ENCODE measurements around the gene SEC14L6.

SEC14L6 gene

DNA sequence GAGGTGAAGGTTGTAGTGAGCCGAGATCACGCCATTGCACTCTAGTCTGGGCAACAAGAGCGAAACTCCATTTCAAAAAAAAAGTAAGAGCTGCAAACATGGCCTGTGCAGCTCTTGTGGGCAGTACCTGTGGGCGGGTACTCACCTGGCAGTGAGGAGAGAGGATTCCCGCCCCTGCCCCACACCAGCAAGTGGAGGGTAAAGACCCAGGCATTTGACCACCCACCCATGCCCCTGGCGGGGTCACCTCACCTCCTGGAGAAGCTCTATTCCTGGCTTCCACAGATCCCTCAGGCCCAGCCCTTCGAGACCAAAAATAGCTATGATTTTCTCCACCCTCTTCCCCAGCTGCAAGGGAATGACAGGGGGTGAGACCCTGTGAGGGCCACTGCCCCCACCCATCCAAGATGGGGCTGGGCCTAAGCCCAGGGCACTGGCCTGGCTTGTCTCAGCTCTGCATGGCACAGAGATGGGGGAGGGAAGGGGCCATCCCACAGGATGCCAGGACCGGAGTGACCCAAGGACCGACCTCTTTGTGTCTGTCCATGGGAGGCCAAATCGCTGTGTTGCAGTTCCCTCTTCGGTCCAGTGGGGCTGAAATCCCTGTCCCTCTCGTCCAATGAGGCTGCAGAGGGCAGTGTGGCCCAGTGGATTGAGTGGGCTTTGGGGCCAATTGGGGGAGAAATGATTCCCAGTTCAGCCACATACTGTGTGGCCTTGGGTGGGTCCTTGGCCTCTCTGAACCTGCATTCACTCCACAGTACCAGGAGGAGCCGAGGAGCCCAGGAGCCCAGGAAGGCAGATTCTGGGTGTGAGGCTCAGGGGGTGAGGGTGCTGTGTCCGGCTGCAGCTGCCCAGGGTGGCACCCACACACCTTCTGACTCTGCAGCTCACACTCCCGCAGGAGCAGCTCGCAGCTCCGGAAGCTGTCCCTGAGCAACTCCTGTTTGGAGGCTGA lies 14.6 kb downstream of the SEC14L6 start:
- no peak for DNase-seq

DNA sequence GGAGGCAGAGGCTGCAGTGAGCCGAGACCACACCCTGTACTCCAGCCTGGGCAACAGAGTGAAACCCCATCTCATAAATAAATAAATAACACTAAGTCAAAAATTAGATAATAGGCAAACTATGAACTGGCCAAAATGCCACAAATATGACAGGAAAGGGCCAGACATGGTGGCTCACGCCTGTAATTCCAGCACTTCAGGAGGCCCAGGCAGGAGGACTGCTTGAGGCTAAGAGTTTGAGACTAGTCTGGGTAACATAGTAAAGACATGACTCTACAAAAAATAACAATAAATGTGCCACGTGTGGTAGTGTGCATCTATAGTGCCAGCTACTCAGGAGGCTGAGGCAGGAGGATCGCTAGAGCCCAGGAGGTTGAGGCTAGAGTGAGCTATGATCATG lies 19.9 kb downstream of the SEC14L6 start:
- no peak for DNase-seq

DNA sequence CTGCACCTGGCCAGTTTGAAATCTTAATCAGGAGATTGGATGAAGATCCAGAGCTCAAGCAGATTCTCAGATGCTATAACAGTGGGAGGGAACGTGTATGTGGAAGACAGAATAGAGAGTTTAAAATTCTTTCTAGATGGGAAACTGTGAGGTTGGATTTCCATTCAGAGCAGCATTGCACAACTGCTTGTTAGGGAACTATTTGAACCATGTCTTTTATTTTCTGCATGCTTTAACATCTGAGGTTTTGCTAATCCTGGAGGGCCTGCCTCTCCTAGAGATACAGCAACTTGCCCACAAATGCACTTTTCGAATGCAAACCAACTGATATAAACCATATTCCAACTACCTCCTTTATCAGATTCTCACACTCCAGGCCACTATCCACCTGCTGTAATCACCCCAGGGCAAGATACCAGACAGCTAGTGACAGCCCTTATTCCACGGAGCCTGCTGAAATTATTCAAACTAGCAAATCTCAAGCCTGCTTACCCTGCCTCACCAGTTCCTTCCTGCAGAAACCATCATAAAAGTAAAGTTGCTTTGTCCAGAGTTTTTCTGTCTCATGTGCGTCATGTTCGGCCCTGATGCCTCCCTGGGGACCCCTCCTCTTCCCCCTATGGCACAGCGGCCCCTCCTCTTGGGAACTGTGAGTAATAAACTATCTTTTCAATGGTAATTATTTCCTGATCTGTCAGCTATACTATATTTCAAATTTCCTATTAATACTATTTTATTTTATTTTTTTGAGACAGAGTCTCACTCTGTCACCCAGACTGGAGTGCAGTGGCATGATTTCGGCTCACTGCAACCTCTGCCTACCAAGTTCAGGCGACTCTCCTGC lies 22.7 kb downstream of the SEC14L6 start:
- no peak for DNase-seq

DNA sequence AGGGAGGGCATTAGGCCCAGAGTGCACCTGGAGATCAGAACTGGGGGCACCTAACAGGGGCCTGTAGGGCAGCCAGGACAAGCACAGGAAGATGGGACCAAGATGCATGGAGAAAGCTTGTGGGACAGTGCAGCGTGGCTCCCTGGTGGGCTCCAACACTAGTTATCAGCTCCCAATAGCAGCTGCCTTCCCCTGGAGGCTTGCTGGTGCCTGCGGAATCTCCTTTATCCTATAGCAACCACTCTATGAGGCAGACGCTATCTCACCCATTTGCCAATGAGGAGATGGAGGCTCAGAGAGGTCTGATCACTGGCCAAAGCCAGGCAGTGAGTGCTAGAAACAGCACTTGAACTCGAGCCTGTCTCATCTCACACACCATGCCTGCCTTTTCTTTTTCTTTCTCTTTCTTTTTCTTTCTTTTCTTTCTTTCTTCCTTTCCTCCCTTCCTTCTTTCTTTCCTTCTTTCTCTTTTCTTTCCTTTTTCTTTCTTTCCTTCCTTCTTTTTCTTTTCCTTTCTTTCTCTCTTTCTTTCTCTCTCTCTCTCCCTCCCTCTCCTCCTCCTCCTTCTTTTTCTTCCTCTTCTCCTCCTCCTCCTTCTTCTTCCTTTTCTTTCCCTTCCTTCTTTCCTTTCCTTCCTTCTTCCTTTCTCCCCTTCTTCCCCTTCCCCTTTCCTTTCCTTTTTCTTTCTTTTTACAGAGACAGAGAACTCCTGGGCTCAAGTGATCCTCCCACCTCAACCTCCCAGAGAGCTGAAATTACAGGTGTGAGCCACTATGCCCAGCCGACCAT lies 25.0 kb downstream of the SEC14L6 start:
- no peak for DNase-seq

DNA sequence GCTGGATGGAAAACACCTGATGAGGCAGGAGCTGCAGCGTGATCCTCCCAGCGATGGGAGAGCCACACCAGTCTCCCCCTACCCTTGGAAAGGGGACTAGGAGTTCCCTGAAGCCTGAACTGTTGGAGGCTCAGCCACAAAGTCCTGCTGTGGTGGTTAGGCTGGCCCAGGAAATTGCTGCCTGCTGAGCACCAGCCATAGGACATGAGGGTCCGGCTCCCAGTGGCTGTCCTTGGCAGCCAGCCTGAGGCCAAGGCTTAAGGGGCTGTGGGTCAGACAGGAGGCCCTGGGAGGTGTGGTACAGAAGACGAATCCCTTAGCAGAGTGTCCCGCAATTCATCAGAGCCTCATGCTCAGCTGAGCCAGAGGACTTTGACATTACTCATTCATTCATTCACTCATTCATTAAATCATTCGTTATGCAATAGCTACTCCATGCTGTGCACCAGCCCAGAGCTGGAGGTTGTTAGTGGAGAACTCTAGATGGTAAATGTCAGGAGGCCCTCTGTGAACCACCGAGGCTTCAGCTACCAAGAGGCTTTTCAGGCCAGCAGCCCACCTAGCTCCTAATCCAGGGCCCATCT lies 26.6 kb downstream of the SEC14L6 start:
- DNase-seq, result no peak

DNA sequence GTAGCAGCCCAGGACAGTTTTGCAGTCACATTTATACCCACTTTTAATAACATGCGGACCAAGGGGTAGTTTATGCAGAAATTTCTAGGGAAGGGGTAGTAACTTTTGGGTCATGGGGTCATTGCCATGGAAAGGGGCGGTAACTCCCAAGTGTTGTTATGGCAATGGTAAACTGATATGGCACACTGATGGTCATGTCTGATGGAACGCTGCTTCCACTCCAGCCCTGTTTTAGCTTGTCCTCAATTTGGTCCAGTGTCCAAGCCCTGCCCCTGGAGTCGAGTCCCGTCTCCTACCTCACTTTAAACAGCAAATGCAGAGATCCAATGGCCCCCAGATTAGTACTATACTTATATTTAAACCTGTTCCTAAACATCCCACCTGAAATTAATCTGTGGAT lies 29.8 kb downstream of the SEC14L6 start:
- no peak for DNase-seq

DNA sequence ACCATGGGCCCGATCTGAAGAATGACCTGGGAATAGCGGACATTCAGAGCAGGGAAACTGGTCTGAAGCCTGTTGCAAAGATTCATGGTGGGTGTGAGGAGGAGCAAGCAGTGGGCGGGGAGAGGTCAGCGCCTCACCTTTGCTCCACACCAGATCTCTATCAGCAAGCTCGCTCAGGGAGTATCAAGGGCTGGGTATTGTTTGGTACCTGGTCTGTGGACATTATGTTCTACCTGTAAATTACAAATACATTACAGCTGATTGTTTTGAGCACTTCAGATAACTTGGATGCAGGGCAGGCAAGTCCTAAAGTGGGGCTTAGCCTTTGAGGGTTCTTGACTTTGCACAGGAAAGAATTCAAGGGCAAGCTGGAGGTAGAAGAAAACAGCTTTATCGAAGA lies 30.3 kb downstream of the SEC14L6 start:
- no peak for DNase-seq

DNA sequence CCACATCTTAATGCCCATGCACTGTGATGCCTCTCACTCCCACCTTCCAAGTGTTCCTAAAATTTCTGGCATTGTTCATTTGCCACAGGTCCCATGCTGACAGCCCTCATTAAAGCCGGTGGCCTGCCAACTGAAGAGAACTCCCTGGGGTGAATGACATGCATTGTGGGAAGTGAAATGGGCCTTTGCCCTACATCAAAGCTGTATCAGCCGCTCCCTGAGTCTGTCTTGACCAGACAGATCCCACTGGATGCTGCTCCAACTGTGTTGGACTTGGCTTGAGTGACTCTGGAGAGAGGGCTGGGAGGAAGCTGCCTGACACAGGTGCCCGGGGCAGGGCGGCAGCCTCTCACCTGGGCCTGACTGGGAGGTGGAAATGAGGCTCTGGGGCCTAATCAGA lies 32.3 kb downstream of the SEC14L6 start:
- no peak for DNase-seq

DNA sequence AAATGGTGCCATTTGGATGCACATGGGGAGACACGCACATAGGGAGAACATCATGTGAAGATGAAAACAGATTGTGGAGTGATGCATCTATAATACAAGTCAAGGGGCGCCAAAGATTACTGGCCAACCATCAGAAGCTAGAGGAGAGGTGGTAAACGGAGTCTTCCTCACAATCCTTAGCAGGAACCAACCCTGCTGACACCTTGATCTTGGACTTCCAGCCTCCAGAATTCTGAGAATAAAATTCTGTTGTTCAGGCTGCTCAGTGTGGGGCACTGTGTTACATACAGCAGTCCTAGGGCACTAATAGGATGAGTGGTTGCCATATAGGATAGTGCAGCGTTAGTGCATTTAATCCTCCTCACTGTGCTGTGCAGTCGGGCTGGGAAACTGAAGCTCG lies 33.1 kb downstream of the SEC14L6 start:
- no peak for DNase-seq

DNA sequence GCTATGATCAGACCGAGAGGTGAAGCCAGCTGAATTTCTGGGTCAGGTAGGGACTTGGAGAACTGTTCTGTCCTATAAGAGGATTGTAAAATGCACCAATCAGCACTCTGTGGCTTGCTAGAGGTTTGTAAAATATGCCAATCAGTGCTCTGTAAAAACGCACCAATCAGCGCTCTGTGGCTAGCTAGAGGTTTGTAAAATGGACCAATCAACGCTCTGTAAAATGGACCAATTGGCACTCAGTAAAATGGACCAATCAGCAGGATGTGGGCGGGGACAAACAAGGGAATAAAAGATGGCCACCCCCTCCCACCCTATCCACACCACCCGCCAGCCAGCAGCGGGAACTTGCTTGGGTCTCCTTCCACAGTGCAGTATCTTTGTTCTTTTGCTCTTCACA lies 34.6 kb downstream of the SEC14L6 start:
- no peak for DNase-seq

DNA sequence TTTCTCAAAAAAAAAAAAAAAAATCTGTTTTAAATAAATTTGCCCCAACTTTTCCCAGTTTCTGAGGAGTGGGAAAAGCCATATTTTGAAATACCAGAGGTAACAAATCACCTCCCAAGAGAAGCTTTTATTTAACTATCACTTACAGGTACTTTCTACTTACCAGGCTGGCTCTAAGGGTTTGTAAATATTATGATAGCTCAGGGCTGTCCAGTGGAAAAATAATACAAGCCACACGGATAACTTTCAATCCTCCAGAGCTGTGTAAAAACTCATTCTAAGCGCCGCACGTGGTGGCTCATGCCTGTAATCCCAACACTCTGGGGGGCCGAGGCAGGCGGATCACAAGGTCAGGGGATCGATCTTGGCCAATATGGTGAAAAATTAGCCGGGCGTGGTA lies 35.4 kb downstream of the SEC14L6 start:
- DNase-seq, result no peak

DNA sequence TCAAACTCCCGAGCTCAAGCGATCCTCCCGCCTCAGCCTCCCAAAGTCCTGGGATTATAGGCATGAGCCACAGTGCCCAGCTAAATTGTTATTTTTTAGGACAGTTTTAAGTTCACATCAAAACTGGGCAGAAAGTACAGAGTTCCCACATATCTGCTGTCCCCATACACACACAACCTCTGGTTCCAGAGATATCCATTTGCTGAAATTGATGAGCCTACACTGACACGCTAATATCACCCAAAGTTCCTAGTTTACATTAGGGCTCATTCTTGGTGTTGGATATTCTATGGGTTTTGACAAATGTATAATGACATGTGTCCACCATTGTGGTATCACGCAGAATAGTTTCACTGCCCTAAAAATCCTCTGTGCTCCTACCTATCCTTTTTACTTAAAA lies 38.3 kb downstream of the SEC14L6 start:
- DNase-seq, result no peak

DNA sequence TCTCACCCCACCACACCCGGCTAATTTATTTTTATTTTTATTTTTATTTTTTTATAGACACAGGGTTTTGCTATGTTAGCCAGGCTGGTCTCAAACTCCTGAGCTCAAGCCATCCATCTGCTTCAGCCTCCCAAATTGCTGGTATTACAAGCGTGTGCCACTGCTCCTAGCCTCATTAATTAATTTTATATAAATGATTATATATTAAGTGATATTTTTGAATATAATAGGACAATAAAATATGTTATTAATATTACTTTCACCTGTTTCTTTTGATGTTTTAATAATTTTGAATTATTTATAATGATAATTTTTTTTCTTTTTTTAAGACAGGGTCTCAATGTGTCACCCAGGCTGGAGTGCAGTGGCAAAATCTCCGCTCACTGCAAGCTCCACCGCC lies 38.9 kb downstream of the SEC14L6 start:
- DNase-seq, result no peak

DNA sequence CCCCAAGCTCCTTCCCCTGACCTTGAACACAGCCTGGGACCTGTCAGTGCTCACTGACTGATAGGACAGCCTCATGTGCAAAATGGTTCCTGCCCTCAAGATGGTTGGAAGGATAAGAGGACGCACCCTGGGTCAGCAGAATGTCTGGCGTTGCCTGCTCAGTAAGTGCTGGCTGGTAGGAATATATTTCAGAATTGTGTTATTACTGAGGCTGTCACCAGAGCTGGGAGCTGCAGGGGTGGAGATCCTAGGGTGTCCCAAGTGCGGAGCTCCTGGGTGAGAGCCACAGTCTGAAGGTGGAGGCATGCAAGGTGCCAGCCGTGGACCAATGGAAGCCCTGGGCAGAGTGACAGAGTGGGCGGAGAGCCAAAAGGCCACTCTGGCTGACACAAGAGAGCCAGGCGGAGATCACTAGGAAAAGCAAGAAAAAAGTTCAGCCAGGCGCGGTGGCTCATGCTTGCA lies 40.0 kb downstream of the SEC14L6 start:
- no peak for DNase-seq

DNA sequence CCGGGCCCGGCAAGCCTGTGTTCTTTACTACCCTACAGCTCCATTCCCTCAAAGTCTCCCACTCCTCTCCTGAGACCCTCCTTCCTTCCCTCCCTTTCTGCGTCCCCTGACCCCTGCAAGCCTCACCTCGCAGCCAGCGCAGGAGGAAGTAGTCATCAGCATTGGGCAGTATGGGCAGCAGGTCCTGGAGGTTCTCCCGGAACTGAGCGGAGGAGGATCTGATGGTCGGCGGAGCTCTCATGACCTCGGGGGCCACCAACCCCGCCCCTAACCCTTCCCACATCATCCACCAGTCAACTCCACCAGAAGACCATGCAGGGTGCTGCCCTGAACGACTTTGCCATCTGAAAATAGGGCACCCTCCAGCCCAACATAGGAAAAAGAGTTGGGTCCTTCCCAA lies 43.0 kb downstream of the SEC14L6 start:
- no peak for DNase-seq

DNA sequence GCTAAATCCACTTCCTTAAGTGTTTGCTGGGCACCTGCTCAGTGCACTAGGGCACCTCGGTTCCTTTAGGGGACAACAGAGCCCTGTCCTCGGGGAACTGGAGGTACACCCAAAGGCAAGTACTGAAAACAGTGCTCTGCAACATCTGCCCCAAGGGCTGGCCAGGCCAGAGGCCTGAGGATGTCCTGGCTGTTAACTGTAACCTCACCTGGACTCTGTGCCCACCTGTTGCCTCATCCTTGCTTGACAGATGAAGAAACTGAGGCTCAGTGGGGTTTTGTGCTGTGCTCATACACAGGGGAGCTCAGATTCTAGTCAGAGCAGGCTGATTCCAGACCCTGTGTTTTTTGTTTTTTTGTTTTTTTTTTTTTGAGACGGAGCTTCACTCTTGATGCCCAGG lies 43.6 kb downstream of the SEC14L6 start:
- DNase-seq, result no peak

DNA sequence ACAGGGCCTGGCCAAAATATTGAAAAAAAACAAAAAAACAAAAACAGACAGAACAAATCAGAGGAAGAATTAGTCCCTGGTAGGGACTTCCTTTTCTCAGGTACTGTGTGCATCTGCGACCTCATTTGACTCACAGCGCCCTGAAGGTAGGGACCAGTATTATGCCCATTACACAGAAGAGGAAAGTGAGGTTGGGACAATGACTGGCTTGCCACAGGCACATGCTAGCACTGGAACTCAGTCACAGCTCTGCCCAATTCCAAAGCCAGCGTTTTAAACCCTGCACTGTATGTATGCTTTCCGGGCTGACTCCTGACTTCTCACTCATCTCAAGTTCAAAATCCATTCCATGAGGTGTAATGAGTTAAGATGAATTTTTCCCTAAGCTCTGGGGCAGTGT lies 44.4 kb downstream of the SEC14L6 start:
- DNase-seq, result no peak

DNA sequence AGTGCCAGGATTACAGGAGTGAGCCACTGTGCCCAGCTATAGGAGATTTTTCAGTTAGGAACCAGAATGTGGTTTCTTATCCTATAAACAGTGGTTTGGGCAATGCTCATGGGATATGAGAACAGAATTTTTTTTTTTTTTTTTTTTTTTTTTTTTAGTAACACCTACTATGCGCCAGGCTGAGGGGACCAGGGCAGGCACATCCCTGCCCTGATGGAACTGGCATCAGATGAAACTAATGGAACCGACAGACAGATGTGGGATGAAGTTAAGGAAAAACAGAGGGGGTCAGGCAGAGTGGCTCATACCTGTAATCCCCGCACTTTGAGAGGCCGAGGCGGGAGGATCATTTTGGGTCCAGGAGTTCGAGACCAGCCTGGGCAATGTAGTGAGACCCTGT lies 45.9 kb downstream of the SEC14L6 start:
- DNase-seq, result no peak

DNA sequence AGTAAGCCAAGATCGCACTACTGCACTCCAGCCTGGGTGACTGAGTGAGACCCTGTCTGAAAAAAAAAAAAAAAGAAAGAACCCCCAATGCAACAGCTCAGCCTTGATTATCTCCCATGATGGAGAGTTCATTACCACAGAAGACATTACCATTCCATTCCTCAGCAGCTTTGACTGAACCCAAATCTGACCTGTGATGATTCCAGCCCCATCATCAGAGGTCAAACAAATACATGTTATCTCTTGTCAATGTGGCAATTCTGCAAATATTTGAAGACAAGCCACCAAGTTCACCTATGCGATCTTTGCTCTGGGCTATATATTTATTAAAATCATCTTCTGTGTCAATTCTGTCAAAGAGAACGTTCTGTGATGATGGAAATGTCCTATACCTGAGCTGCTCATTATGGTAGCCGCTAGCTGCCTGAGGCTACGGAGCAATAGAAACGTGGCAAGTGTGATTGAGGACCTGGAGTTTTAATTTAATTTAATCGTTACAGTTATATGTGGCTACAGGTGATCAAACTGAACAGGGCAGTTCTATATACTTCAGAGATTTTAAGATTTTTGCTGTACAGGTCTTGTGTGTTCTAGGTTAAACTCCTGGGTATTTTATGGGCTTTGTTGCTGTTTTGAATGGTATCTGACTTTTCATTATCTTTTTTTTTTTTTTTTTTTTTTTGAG lies 48.9 kb downstream of the SEC14L6 start:
- DNase-seq, result no peak

DNA sequence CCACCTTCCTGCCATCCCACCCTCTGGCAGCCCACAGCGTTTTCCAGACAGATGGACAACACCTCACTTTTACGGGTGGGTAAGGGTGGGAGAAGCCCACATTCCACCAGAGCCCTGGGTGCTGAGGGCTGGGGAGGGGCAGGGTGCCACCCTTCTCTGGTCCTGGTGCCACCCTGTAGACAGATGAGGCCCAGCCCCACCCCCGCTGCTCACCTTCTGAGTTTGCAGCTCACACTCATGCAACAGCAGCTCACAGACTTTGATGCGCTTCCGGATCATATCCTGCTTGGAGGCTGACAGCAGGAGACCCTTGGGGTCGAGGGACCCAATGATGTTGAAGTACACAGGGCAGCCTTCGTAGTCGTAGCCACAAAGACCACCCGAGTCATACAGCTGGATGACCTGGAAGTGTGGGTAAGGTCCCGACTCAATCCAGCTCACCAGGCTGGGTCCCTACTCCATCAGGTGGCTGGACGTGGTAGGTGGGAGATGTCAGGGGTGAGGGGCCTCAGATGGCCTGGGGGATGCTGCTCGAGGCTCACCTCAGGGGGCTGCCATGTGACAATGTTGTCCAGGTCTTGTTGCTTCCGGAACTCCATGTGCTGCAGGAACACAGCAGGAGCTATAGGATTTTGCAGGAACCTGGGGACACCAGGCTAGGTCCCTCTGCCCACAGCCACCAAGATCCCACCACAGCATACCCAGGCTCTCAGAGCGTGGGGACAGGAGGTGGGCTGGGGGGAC lies 51.3 kb downstream of the SEC14L6 start:
- no peak for DNase-seq

DNA sequence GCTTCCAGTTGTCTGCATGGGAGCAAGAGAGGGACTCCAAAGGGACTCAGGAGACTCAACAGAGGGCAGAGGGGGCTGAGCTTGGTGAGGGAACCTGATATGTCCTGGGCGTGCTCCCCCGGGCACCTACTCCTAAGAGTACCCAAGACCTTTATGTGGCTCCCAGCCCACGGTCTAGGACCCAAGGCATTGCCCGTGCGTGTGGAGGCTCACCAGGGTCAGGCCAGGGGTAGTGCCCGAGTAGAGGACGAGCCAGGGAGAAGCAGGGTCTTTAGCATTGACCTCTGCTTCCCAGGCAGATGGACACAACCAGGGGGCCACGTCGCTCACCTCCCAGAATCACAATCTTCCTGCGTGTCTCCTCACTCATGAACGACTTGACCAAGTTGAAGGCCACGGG lies 54.4 kb downstream of the SEC14L6 start:
- DNase-seq, result no peak

All from right forelimb (tissue), 1 donor.